ENCODE measurements around the gene MLPH. TPM values are rescaled to one million over a fixed set of nuclear protein-coding genes. Genes with fewer than 3 reads are reported as not detected.

The MLPH gene
- total RNA-seq, 2 experiments from 2014 or later, result not detected

DNA sequence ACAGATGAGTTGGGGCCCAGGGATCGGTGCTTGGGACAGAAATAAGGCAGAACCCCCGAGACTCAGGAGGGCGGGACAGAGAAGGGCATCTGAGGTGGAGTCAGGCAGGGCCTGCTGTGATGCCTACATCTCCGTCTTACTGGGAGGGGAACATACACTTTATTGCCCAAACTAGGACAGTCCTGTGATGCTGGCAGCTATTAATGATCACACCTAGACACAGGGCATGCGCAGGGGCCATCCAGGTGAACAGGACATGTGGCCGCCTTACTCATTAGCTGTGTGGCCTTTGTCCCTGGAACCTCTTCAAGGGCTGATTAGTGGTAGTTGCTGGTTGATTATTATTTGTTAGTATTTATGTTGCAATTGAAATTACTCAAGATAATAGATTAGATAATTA is 33.2 kb downstream of the MLPH start:
- H3K9me3 Mint-ChIP-seq, result no peaks in the 10 kb centered on the region
- H3K27ac Mint-ChIP-seq, result no peak overlapping the region
- POLR2A ChIA-PET, result no interaction called here
- no peak overlapping the region for H3K4me3 Mint-ChIP-seq
- DNase-seq (no peak), ATAC-seq (no peak)
- no peaks in the 10 kb centered on the region for H3K27me3 Mint-ChIP-seq
- H3K36me3 Mint-ChIP-seq (ENCODE audit: low read depth), result no peaks in the 10 kb centered on the region
- TF ChIP-seq, protein P1, sequence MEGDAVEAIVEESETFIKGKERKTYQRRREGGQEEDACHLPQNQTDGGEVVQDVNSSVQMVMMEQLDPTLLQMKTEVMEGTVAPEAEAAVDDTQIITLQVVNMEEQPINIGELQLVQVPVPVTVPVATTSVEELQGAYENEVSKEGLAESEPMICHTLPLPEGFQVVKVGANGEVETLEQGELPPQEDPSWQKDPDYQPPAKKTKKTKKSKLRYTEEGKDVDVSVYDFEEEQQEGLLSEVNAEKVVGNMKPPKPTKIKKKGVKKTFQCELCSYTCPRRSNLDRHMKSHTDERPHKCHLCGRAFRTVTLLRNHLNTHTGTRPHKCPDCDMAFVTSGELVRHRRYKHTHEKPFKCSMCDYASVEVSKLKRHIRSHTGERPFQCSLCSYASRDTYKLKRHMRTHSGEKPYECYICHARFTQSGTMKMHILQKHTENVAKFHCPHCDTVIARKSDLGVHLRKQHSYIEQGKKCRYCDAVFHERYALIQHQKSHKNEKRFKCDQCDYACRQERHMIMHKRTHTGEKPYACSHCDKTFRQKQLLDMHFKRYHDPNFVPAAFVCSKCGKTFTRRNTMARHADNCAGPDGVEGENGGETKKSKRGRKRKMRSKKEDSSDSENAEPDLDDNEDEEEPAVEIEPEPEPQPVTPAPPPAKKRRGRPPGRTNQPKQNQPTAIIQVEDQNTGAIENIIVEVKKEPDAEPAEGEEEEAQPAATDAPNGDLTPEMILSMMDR (IDR thresholded peaks at IDR 0.05), result no peak
- H3K4me1 Mint-ChIP-seq (ENCODE audit: low read depth), result no peaks in the 10 kb centered on the region
- intact Hi-C loops (cut with micrococcal nuclease), result no loop called here
- CTCF ChIA-PET, result interaction anchor here (1.6 kb wide), 1 partner anchor 8 kb away, joined by 9 read pairs; no protein-coding TSS in a partner anchor

DNA sequence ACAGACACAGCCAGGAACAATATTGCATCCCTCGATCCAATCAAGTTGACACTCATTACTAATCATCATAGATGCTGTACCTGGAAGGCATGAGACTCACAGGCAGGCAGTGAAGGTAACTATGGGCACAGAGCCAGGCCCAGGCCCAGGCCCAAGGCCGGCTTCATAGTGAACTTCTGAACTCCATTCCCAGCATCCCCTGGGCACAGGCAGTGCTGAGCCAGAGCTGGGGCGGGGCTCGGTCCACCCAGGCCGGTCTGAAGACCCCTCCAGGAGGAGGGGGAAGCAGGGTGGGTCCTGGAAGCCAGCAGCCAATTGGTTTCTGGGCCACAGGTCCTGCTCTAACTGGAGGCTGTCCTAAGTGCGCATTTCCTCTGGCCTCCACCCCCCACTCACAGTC is 37.6 kb downstream of the MLPH start:
- ChIA-PET CTCF (interaction anchor here (3.8 kb wide), 1 partner anchor 47 kb away, joined by 11 read pairs; no protein-coding TSS in a partner anchor), POLR2A (no interaction called here)
- Mint-ChIP-seq H3K36me3 (ENCODE audit: low read depth) (no peaks in the 10 kb centered on the region), H3K27me3 (no peaks in the 10 kb centered on the region), H3K27ac (no peak overlapping the region), H3K9me3 (no peaks in the 10 kb centered on the region), H3K4me3 (no peak overlapping the region), H3K4me1 (ENCODE audit: low read depth) (no peaks in the 10 kb centered on the region)
- intact Hi-C loops (cut with micrococcal nuclease), result no loop called here
- DNase-seq (no peak), ATAC-seq (no peak)
- TF ChIP-seq, protein P1 (IDR thresholded peaks at IDR 0.05), result no peak

DNA sequence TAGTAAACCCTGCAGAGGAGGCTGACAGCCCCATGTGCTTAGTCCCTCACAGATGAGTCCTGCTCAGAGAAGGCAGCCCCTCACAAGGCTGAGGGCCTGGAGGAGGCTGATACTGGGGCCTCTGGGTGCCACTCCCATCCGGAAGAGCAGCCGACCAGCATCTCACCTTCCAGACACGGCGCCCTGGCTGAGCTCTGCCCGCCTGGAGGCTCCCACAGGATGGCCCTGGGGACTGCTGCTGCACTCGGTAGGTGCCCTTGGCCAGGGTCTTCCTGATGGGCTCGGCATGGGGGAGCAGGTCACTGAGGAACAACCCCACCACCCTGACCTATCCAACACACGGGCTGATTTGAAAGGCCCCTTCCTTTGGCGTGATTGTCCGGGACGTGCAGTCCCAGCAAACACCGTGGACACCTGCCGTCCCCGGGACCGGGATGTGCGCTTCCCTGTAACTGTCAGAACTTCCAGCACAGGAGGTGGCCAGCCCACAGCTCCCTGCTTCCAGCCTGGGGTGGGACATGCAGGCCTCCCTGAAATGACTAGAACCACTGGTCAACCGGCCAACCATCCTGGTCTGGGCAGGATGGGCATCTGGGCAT is 38.6 kb downstream of the MLPH start:
- POLR2A ChIA-PET, result no interaction called here
- CTCF ChIA-PET, result interaction anchor here (2.3 to 3.8 kb wide), 2 partner anchors 13 to 46 kb away, joined by 9 to 11 read pairs; no protein-coding TSS in a partner anchor
- H3K27ac Mint-ChIP-seq, result no peak overlapping the region

DNA sequence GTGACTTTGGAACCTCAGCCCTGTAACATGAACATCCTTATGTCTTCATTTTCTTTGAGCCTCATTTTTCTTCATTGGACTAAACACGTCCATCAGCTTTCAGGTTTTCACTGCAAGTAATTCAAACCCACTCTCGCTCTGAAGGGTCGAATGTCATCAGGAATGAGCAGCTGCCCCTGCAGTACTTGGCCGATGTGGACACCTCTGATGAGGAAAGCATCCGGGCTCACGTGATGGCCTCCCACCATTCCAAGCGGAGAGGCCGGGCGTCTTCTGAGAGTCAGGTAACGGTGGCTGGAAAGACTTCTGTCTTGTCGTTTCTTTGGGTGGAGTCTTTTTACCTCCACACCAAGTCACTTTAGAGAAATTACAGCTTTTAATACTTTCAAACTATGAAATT is 40.2 kb downstream of the MLPH start:
- H3K27me3 Mint-ChIP-seq, result no peaks in the 10 kb centered on the region
- H3K4me1 Mint-ChIP-seq (ENCODE audit: low read depth), result no peaks in the 10 kb centered on the region
- no peaks in the 10 kb centered on the region for H3K36me3 Mint-ChIP-seq (ENCODE audit: low read depth)
- no peak for DNase-seq
- no peak overlapping the region for H3K27ac Mint-ChIP-seq
- ChIA-PET CTCF (interaction anchor here (2.3 to 3.8 kb wide), 2 partner anchors 14 to 45 kb away, joined by 9 to 11 read pairs; no protein-coding TSS in a partner anchor), POLR2A (no interaction called here)
- H3K4me3 Mint-ChIP-seq, result no peak overlapping the region
- TF ChIP-seq, protein P1 (IDR thresholded peaks at IDR 0.05), result no peak
- no peak for ATAC-seq
- no peaks in the 10 kb centered on the region for H3K9me3 Mint-ChIP-seq
- intact Hi-C loops (cut with micrococcal nuclease), result no loop called here

More for the DNA sequence above, 38.6 kb downstream of the MLPH start:
- no peak overlapping the region for H3K4me3 Mint-ChIP-seq
- TF ChIP-seq, protein P1 (IDR thresholded peaks at IDR 0.05), result no peak
- H3K9me3 Mint-ChIP-seq, result no peaks in the 10 kb centered on the region
- DNase-seq (no peak), ATAC-seq (no peak)
- no peaks in the 10 kb centered on the region for H3K4me1 Mint-ChIP-seq (ENCODE audit: low read depth)
- no peaks in the 10 kb centered on the region for H3K27me3 Mint-ChIP-seq
- H3K36me3 Mint-ChIP-seq (ENCODE audit: low read depth), result no peaks in the 10 kb centered on the region
- intact Hi-C loops (cut with micrococcal nuclease), result no loop called here

GRCh38 chr2:237527766-237528165 is 40.7 kb downstream of the MLPH start:
- Mint-ChIP-seq H3K4me3 (no peak overlapping the region), H3K4me1 (ENCODE audit: low read depth) (no peaks in the 10 kb centered on the region), H3K27ac (no peak overlapping the region), H3K36me3 (ENCODE audit: low read depth) (no peaks in the 10 kb centered on the region), H3K27me3 (no peaks in the 10 kb centered on the region), H3K9me3 (no peaks in the 10 kb centered on the region)
- DNase-seq, result no peak
- POLR2A ChIA-PET, result no interaction called here
- CTCF ChIA-PET, result interaction anchor here (1.2 to 3.8 kb wide), 3 partner anchors 15 to 44 kb away, joined by 3 to 11 read pairs (median 9); no protein-coding TSS in a partner anchor
- intact Hi-C loops (cut with micrococcal nuclease), result no loop called here
- TF ChIP-seq, protein P1 (IDR thresholded peaks at IDR 0.05), result no peak
- ATAC-seq, result no peak

All from activated CD8-positive, alpha-beta T cell treated with anti-CD3 and anti-CD28 coated beads for 36 hours (primary cell).